ACC112 (cell line): ENCODE data around the gene SLC5A6.
A peak's percentile ranks its signal among the peaks of the same experiment; 100 is the strongest.

Experiments
- H2AFZ ChIP-seq: fragments of 200-600 bp; sonication (generic); one replicate; pipeline ENCODE4 v1.6.0; 2017; ENCODE audit warnings: antibody characterized with exemption, low read length; ENCODE audit not compliant: unreplicated experiment
- H3K27ac ChIP-seq: fragments of 200-600 bp; sonication (generic); 2 replicates; pipeline ENCODE4 v1.5.1; 2014; ENCODE audit warnings: low read depth, mild to moderate bottlenecking, antibody characterized with exemption, low read length, moderate library complexity
- H3K27me3 ChIP-seq: fragments of 200-600 bp; sonication (generic); 2 replicates; pipeline ENCODE4 v1.6.1; 2014; ENCODE audit warnings: mild to moderate bottlenecking, antibody characterized with exemption, low read length, moderate library complexity, mixed read lengths; ENCODE audit not compliant: insufficient read depth
- H3K36me3 ChIP-seq: fragments of 200-600 bp; sonication (generic); 2 replicates; pipeline ENCODE4 v1.6.1; 2016; ENCODE audit warnings: mild to moderate bottlenecking, antibody characterized with exemption, low read length, moderate library complexity, mixed read lengths; ENCODE audit not compliant: insufficient read depth
- H3K4me1 ChIP-seq: fragments of 200-600 bp; sonication (generic); one replicate; pipeline ENCODE4 v1.6.1; 2016; ENCODE audit warnings: low read length, mixed read lengths; ENCODE audit not compliant: insufficient read depth, unreplicated experiment, control insufficient read depth
- H3K4me3 ChIP-seq: fragments of 200-600 bp; sonication (generic); 2 replicates; pipeline ENCODE4 v1.5.1; 2014; ENCODE audit warnings: mild to moderate bottlenecking, low read depth, low read length
- H3K79me2 ChIP-seq: fragments of 200-600 bp; sonication (generic); one replicate; pipeline ENCODE4 v1.6.0; 2016; ENCODE audit warnings: low read length; ENCODE audit not compliant: control insufficient read depth, unreplicated experiment, insufficient read depth

The SLC5A6 gene

GRCh38 chr2:27249159-27249890 is 37.3 kb upstream of the SLC5A6 start:
- Histone ChIP-seq H3K27ac (no peak overlapping the region), H3K79me2 (no peaks in the 10 kb centered on the region), H3K4me1 (peaks cover 14% of the 10 kb centered on the region), H3K36me3 (no peaks in the 10 kb centered on the region), H2AFZ (peak overlapping the region; percentile 50), H3K27me3 (no peaks in the 10 kb centered on the region), H3K4me3 (no peak overlapping the region)

GRCh38 chr2:27247893-27248292 is 35.8 kb upstream of the SLC5A6 start:
- Histone ChIP-seq H3K27me3 (no peaks in the 10 kb centered on the region), H3K27ac (no peak overlapping the region), H3K36me3 (peaks cover 2% of the 10 kb centered on the region; the same call in 1 of the 2 replicates), H2AFZ (no peak overlapping the region), H3K4me3 (no peak overlapping the region), H3K4me1 (peaks cover 11% of the 10 kb centered on the region), H3K79me2 (no peaks in the 10 kb centered on the region)

GRCh38 chr2:27245626-27246025 is 33.6 kb upstream of the SLC5A6 start:
- Histone ChIP-seq H2AFZ (no peak overlapping the region), H3K27me3 (no peaks in the 10 kb centered on the region), H3K79me2 (no peaks in the 10 kb centered on the region), H3K4me1 (peaks cover 11% of the 10 kb centered on the region), H3K4me3 (no peak overlapping the region), H3K36me3 (peaks cover 14% of the 10 kb centered on the region; the same call in 1 of the 2 replicates), H3K27ac (no peak overlapping the region)

GRCh38 chr2:27245116-27245515 is 33.0 kb upstream of the SLC5A6 start:
- H3K79me2 ChIP-seq, result no peaks in the 10 kb centered on the region
- H2AFZ ChIP-seq, result no peak overlapping the region
- no peak overlapping the region for H3K4me3 ChIP-seq
- H3K27ac ChIP-seq, result no peak overlapping the region
- H3K4me1 ChIP-seq, result peaks cover 11% of the 10 kb centered on the region
- H3K36me3 ChIP-seq, result peaks cover 18% of the 10 kb centered on the region; the same call in 1 of the 2 replicates
- H3K27me3 ChIP-seq, result no peaks in the 10 kb centered on the region

- H3K36me3 ChIP-seq, result peaks cover 18% of the 10 kb centered on the region; the same call in 1 of the 2 replicates
- no peaks in the 10 kb centered on the region for H3K79me2 ChIP-seq
- no peak overlapping the region for H3K27ac ChIP-seq
- H3K27me3 ChIP-seq, result no peaks in the 10 kb centered on the region
- no peak overlapping the region for H2AFZ ChIP-seq
- no peaks in the 10 kb centered on the region for H3K4me1 ChIP-seq
- no peak overlapping the region for H3K4me3 ChIP-seq
Observed at GRCh38 chr2:27243391-27244130, 31.5 kb upstream of the SLC5A6 start.

- no peak overlapping the region for H2AFZ ChIP-seq
- peaks cover 18% of the 10 kb centered on the region; the same call in 1 of the 2 replicates for H3K36me3 ChIP-seq
- no peak overlapping the region for H3K4me3 ChIP-seq
- no peak overlapping the region for H3K27ac ChIP-seq
- H3K27me3 ChIP-seq, result no peaks in the 10 kb centered on the region
- H3K4me1 ChIP-seq, result no peaks in the 10 kb centered on the region
- H3K79me2 ChIP-seq, result no peaks in the 10 kb centered on the region
Observed at GRCh38 chr2:27242614-27242951, 30.5 kb upstream of the SLC5A6 start.

- no peaks in the 10 kb centered on the region for H3K27me3 ChIP-seq
- no peak overlapping the region for H3K27ac ChIP-seq
- H2AFZ ChIP-seq, result no peak overlapping the region
- H3K79me2 ChIP-seq, result no peaks in the 10 kb centered on the region
- H3K4me1 ChIP-seq, result no peaks in the 10 kb centered on the region
- H3K36me3 ChIP-seq, result peaks cover 21% of the 10 kb centered on the region; the same call in 1 of the 2 replicates
- no peak overlapping the region for H3K4me3 ChIP-seq
Observed at GRCh38 chr2:27241761-27242613, 29.9 kb upstream of the SLC5A6 start.

GRCh38 chr2:27240406-27240805 is 28.3 kb upstream of the SLC5A6 start:
- Histone ChIP-seq H3K27ac (no peak overlapping the region), H3K4me3 (no peak overlapping the region), H2AFZ (no peak overlapping the region), H3K4me1 (no peaks in the 10 kb centered on the region), H3K36me3 (peaks cover 28% of the 10 kb centered on the region; the same call in 1 of the 2 replicates), H3K27me3 (no peaks in the 10 kb centered on the region), H3K79me2 (no peaks in the 10 kb centered on the region)

GRCh38 chr2:27238976-27239375 is 26.9 kb upstream of the SLC5A6 start:
- Histone ChIP-seq H3K4me1 (no peaks in the 10 kb centered on the region), H3K27ac (no peak overlapping the region), H3K27me3 (no peaks in the 10 kb centered on the region), H3K4me3 (no peak overlapping the region), H2AFZ (no peak overlapping the region), H3K36me3 (peaks cover 28% of the 10 kb centered on the region; the same call in 1 of the 2 replicates), H3K79me2 (no peaks in the 10 kb centered on the region)

- no peak overlapping the region for H2AFZ ChIP-seq
- no peak overlapping the region for H3K27ac ChIP-seq
- H3K36me3 ChIP-seq, result peaks cover 30% of the 10 kb centered on the region; the same call in 1 of the 2 replicates
- no peaks in the 10 kb centered on the region for H3K27me3 ChIP-seq
- H3K4me3 ChIP-seq, result no peak overlapping the region
- no peaks in the 10 kb centered on the region for H3K4me1 ChIP-seq
- H3K79me2 ChIP-seq, result no peaks in the 10 kb centered on the region
Observed at GRCh38 chr2:27237341-27237945, 25.4 kb upstream of the SLC5A6 start.
